OCI-LY3 (cell line): Measurements from ENCODE around the gene NEURL2.

ENCODE experiments used
- H2AFZ ChIP-seq: fragments of 200-600, 300-600 bp; shearing (Covaris generic); 2 replicates; pipeline ENCODE4 v1.6.0; 2014; ENCODE audit warnings: antibody characterized with exemption, low read depth, low read length
- H3K27ac ChIP-seq: fragments of 200-600, 300-600 bp; sonication (generic); 2 replicates; pipeline ENCODE4 v1.5.1; 2014; ENCODE audit warnings: mild to moderate bottlenecking, low read length, moderate library complexity, mixed read lengths
- H3K27me3 ChIP-seq: fragments of 200-600, 300-600 bp; sonication (generic); 2 replicates; pipeline ENCODE4 v1.6.1; 2014; ENCODE audit warnings: low read depth, low read length, mixed read lengths
- H3K36me3 ChIP-seq: fragments of 200-600, 300-600 bp; sonication (generic); replicated peaks from 2 replicates; pipeline ENCODE3; 2014; ENCODE audit warnings: low read depth, low read length, mixed read lengths
- H3K4me1 ChIP-seq: fragments of 300-600, 200-600 bp; sonication (generic); 2 replicates; pipeline ENCODE4 v1.6.1; 2014; ENCODE audit warnings: low read length, mixed read lengths
- H3K4me2 ChIP-seq: fragments of 200-600, 300-600 bp; sonication (generic); 2 replicates; pipeline ENCODE4 v1.6.1; 2014; ENCODE audit warnings: low read length, mixed read lengths
- H3K4me3 ChIP-seq: fragments of 300-600, 200-600 bp; sonication (generic); 2 replicates; pipeline ENCODE4 v1.5.1; 2014; ENCODE audit warnings: antibody characterized with exemption, mild to moderate bottlenecking, low read length, moderate library complexity
- H3K79me2 ChIP-seq: fragments of 300-600, 200-600 bp; shearing (Covaris generic); 2 replicates; pipeline ENCODE4 v1.6.1; 2014; ENCODE audit warnings: mild to moderate bottlenecking, low read length, mixed read lengths
- H3K9ac ChIP-seq: fragments of 300-600, 200-600 bp; shearing (Covaris generic); 2 replicates; pipeline ENCODE4 v1.6.0; 2014; ENCODE audit warnings: mild to moderate bottlenecking, low read length, moderate library complexity
- H3K9me3 ChIP-seq: fragments of 200-600, 300-600 bp; shearing (Covaris generic); 2 replicates; pipeline ENCODE4 v1.6.1; 2014; ENCODE audit warnings: low read length, mixed read lengths; ENCODE audit not compliant: insufficient read depth
- H4K20me1 ChIP-seq: fragments of 200-600, 300-600 bp; sonication (generic); 2 replicates; pipeline ENCODE4 v1.6.1; 2016; ENCODE audit warnings: low read length, mixed read lengths; ENCODE audit not compliant: insufficient read depth
- CTCF ChIP-seq: fragments of 200-600, 300-600 bp; sonication (generic); IDR thresholded peaks from 2 replicates; pipeline ENCODE4 v1.5.1; 2014; ENCODE audit warnings: antibody characterized with exemption, low read length, low read depth
- EZH2phosphoT487 ChIP-seq: fragments of 200-600 bp; shearing (Covaris generic); IDR thresholded peaks from 2 replicates; pipeline ENCODE4 v1.6.1; 2018; ENCODE audit warnings: antibody characterized with exemption, mixed run types, low read depth

NEURL2 gene

GRCh38 chr20:45898285-45898684 is 7.3 kb upstream of the NEURL2 start:
- Histone ChIP-seq H3K4me2 (no peak overlapping the region), H2AFZ (no peak overlapping the region), H3K9ac (no peak overlapping the region), H3K4me3 (no peak overlapping the region), H3K79me2 (no peaks in the 10 kb centered on the region), H3K27me3 (no peaks in the 10 kb centered on the region), H3K36me3 (peaks cover 18% of the 10 kb centered on the region), H3K9me3 (no peaks in the 10 kb centered on the region), H4K20me1 (no peaks in the 10 kb centered on the region), H3K27ac (no peak overlapping the region), H3K4me1 (no peaks in the 10 kb centered on the region)
- no peak for TF ChIP-seq CTCF
- no peak for TF ChIP-seq EZH2phosphoT487

- Histone ChIP-seq H3K9ac (no peak overlapping the region), H4K20me1 (no peaks in the 10 kb centered on the region), H3K4me1 (no peaks in the 10 kb centered on the region), H3K79me2 (no peaks in the 10 kb centered on the region), H3K36me3 (peaks cover 18% of the 10 kb centered on the region), H3K4me2 (no peak overlapping the region), H3K4me3 (no peak overlapping the region), H2AFZ (no peak overlapping the region), H3K27me3 (no peaks in the 10 kb centered on the region), H3K9me3 (no peaks in the 10 kb centered on the region), H3K27ac (no peak overlapping the region)
- TF ChIP-seq CTCF (no peak), EZH2phosphoT487 (no peak)
These were observed 6.7 kb upstream of the NEURL2 start for GRCh38 chr20:45897692-45898091.

GRCh38 chr20:45897289-45897688 is 6.3 kb upstream of the NEURL2 start:
- Histone ChIP-seq H3K79me2 (no peaks in the 10 kb centered on the region), H3K36me3 (peaks cover 18% of the 10 kb centered on the region), H3K4me1 (no peaks in the 10 kb centered on the region; the same call in 1 of the 2 replicates), H3K4me3 (no peak overlapping the region), H3K9ac (no peak overlapping the region), H3K27ac (no peak overlapping the region), H4K20me1 (no peaks in the 10 kb centered on the region), H3K4me2 (no peak overlapping the region), H3K9me3 (no peaks in the 10 kb centered on the region), H3K27me3 (no peaks in the 10 kb centered on the region), H2AFZ (no peak overlapping the region)
- TF ChIP-seq EZH2phosphoT487 (no peak), CTCF (no peak)

GRCh38 chr20:45896641-45897161 is 5.7 kb upstream of the NEURL2 start:
- H3K27ac ChIP-seq = no peak overlapping the region
- no peaks in the 10 kb centered on the region for H3K27me3 ChIP-seq
- no peak overlapping the region for H3K4me2 ChIP-seq
- H3K9ac ChIP-seq = no peak overlapping the region
- no peaks in the 10 kb centered on the region for H4K20me1 ChIP-seq
- H3K36me3 ChIP-seq = peaks cover 18% of the 10 kb centered on the region
- TF ChIP-seq CTCF (no peak), EZH2phosphoT487 (no peak)
- H2AFZ ChIP-seq = no peak overlapping the region
- H3K4me3 ChIP-seq = no peak overlapping the region
- H3K79me2 ChIP-seq = no peaks in the 10 kb centered on the region
- peaks cover 6% of the 10 kb centered on the region for H3K4me1 ChIP-seq
- H3K9me3 ChIP-seq = no peaks in the 10 kb centered on the region
